Measurements from ENCODE around the gene CCNB2. TPM values are rescaled to one million over a fixed set of nuclear protein-coding genes. Genes with fewer than 3 reads are reported as not detected.

CCNB2 gene
- 56.7 TPM for polyA plus RNA-seq (2012; ENCODE audit: low read depth, missing spikeins)

DNA sequence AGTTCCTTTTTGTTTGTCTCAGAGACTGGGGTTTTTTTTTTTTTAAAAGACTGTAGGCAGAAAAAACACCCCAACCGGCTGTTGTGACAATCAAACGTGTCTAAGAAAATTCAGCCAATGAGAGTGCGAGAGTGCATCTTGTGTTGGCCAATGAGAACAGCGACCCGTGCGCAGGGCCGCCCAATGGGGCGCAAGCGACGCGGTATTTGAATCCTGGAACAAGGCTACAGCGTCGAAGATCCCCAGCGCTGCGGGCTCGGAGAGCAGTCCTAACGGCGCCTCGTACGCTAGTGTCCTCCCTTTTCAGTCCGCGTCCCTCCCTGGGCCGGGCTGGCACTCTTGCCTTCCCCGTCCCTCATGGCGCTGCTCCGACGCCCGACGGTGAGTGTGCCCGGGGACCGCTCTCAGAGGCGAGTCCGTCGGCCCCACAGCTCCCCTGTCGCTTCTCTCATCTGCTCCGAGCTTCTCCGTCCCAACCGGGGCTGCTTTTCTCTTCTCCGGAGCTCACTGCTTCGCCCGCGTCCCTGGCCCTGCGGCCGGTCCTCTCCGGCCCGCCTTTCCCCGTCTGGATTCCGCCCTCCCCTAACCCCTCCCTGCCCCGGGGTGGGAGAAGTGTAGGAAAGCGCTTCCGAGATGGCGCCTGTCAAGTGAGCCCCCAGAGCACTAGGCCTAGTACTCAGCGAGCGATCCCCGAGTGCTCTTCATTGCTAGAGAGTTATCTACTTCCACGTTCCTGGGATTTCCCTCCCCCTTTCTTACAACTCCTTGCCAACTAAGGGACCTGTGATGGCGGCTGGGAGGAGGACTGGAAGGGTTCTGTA, at the start of gene CCNB2:
TSS of gene CCNB2 (plus strand) at position 235 of the 821 bp plus-strand sequence. CDS start at position 358, 123 bp downstream.
- TF ChIP-seq POLR2A (IDR thresholded peaks at IDR 0.05; ENCODE audit: low read depth, low read length) = peak; percentile 89
- TF ChIP-seq POLR2AphosphoS5 (IDR thresholded peaks at IDR 0.05; ENCODE audit: low read depth, low read length) = peak; percentile 91
- TF ChIP-seq TAF1 (IDR thresholded peaks at IDR 0.05; ENCODE audit: low read depth, low read length) = 0 out of 2 replicates have a peak, but pooled peaks have one; percentile 38
- no peak for TF ChIP-seq PAX5 (IDR thresholded peaks at IDR 0.05; ENCODE audit: insufficient read depth, low read length, severe bottlenecking)
- peak; percentile 28; the same call in 1 of the 2 replicates for TF ChIP-seq POU2F2 (IDR thresholded peaks at IDR 0.05; ENCODE audit: low read depth, low read length)
- TF ChIP-seq SPI1 (IDR thresholded peaks at IDR 0.05; ENCODE audit: low read depth, low read length) = no peak
- peak; percentile 97 for FAIRE-seq
- DNase-seq (ENCODE audit: insufficient read length, low spot score) = peak; percentile 85

DNA sequence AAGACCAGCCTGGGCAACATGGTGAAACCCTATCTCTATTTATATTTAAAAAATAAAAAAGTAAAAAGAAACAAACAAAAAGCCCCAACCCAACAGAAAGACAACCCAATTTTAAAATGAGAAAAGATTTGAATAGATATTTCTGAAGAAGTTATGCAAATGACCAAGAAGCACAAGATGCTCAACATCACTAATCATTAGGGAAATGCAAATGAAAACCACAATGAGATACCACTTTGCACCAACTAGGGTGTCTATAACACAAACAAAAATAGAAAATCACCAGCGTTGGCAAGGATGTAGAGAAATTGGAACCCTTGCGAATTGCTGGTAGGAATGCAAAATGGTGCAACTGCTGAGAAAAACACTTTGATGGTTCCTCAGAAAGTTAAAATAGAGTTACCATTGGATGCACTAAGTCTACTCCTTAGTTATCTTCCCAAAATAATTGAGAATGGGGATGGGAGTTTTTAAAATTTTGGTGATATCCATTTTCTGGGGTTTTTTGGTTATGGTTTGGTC, 45.8 kb upstream of the CCNB2 start:
- DNase-seq (ENCODE audit: insufficient read length, low spot score) (no peak), FAIRE-seq (no peak)
- TF ChIP-seq SPI1 (IDR thresholded peaks at IDR 0.05; ENCODE audit: low read depth, low read length) (no peak), POU2F2 (IDR thresholded peaks at IDR 0.05; ENCODE audit: low read depth, low read length) (no peak)

DNA sequence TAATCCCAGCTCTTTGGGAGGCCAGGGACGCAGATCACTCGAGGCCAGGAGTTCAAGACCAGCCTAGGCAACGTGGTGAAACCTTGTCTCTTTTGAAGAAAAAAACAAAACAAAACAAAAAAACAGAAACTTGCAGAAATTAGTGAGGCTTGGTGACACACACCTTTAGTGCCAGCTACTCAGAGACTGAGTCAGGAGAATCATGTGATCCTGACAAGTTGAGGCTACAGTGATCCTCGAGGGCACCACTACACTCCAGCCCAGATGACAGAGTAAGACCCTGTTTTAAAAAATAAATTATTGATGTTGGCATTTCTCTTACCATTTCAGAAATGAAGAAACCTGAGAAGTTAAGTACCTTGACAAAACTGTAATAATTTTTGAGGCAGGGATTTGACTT, 44.6 kb upstream of the CCNB2 start:
- no peak for DNase-seq (ENCODE audit: insufficient read length, low spot score)
- TF ChIP-seq POLR2A (IDR thresholded peaks at IDR 0.05; ENCODE audit: low read depth, low read length) (no peak), POLR2AphosphoS5 (IDR thresholded peaks at IDR 0.05; ENCODE audit: low read depth, low read length) (no peak), POU2F2 (IDR thresholded peaks at IDR 0.05; ENCODE audit: low read depth, low read length) (no peak), TAF1 (IDR thresholded peaks at IDR 0.05; ENCODE audit: low read depth, low read length) (no peak), PAX5 (IDR thresholded peaks at IDR 0.05; ENCODE audit: insufficient read depth, low read length, severe bottlenecking) (no peak), SPI1 (IDR thresholded peaks at IDR 0.05; ENCODE audit: low read depth, low read length) (no peak)
- no peak for FAIRE-seq

DNA sequence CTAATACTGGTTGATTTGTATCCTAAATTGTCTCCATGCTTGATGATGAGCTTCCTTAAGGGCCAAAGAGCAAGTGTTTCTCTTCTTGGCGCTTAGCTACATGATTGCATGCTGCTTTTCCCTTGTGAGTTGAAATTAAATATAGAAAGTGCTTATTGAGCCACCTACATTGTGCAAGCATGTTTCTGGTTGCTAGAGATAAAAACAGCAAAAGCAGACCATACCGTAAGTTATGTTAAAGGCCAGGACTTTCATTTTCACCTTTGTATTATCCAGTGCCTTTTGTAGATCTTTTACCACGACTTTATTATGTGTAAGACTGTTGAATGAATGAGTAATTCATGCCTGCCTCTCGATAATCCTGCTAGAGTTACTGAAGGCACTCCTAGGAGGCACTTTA, 41.9 kb upstream of the CCNB2 start:
- DNase-seq (ENCODE audit: insufficient read length, low spot score) = no peak
- FAIRE-seq = peak; percentile 5
- TF ChIP-seq TAF1 (IDR thresholded peaks at IDR 0.05; ENCODE audit: low read depth, low read length) (no peak), SPI1 (IDR thresholded peaks at IDR 0.05; ENCODE audit: low read depth, low read length) (no peak), POLR2AphosphoS5 (IDR thresholded peaks at IDR 0.05; ENCODE audit: low read depth, low read length) (no peak), POU2F2 (IDR thresholded peaks at IDR 0.05; ENCODE audit: low read depth, low read length) (no peak), PAX5 (IDR thresholded peaks at IDR 0.05; ENCODE audit: insufficient read depth, low read length, severe bottlenecking) (no peak), POLR2A (IDR thresholded peaks at IDR 0.05; ENCODE audit: low read depth, low read length) (no peak)

DNA sequence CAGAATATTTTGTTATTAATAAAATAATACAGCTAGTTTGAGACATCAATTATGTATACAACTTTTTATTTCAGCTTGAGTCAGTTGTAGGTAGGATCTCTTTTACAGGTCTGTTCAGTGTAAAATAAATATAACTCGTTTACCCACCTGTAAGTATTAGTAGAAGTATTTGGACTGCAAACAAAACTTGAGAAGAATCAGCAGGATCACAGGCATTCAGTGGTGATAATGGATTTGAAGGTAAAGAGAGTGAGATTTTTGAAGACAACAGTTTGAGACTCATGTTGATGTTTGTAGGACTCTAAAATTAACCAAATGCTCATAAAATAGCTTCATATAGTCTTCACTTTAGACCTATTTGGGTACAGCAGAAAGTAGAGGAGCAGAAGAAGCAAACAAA, 35.5 kb upstream of the CCNB2 start:
- no peak for DNase-seq (ENCODE audit: insufficient read length, low spot score)
- FAIRE-seq = no peak
- TF ChIP-seq POLR2A (IDR thresholded peaks at IDR 0.05; ENCODE audit: low read depth, low read length) = no peak
- no peak for TF ChIP-seq SPI1 (IDR thresholded peaks at IDR 0.05; ENCODE audit: low read depth, low read length)
- TF ChIP-seq PAX5 (IDR thresholded peaks at IDR 0.05; ENCODE audit: insufficient read depth, low read length, severe bottlenecking) = no peak

DNA sequence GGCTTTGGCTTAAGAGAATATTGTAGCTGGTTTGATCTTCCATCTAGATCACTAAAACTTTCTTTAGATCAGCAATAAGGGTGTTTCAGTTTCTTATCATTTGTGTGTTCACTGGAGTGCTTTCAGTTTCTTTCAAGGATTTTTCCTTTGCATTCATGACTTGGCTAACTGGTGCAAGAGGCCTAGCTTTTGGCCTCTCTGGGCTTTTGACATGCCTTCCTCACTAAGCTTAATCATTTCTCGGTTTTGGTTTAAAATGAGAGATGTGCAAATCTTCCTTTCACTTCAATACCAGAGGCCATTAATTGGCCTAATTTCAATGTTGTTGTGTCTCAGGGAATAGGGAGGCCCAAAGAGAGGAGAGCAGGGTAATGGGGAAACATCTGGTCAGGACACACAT, 30.3 kb upstream of the CCNB2 start:
- FAIRE-seq = peak; percentile 23
- no peak for DNase-seq (ENCODE audit: insufficient read length, low spot score)
- TF ChIP-seq POU2F2 (IDR thresholded peaks at IDR 0.05; ENCODE audit: low read depth, low read length) (no peak), POLR2AphosphoS5 (IDR thresholded peaks at IDR 0.05; ENCODE audit: low read depth, low read length) (no peak), TAF1 (IDR thresholded peaks at IDR 0.05; ENCODE audit: low read depth, low read length) (no peak), SPI1 (IDR thresholded peaks at IDR 0.05; ENCODE audit: low read depth, low read length) (no peak), POLR2A (IDR thresholded peaks at IDR 0.05; ENCODE audit: low read depth, low read length) (no peak), PAX5 (IDR thresholded peaks at IDR 0.05; ENCODE audit: insufficient read depth, low read length, severe bottlenecking) (no peak)

DNA sequence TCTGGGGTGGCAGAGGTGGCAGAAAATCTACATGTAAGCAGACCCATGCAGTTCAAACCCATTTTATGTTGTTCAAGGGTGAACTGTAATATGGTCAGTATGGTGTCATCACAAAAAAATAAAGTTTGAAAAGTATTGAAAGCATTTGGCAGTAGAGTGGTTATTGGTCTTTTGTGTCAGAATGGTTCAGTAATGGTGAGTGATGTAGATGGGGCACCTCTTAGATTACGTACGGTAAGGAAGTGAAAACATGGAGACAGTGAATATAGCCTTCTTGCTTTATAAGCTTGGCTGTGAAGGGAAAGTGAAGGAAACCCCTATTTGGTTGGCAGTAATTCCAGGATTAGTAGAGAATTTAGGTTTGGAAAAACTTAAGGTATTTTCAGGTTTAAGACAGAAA, 17.2 kb upstream of the CCNB2 start:
- TF ChIP-seq PAX5 (IDR thresholded peaks at IDR 0.05; ENCODE audit: insufficient read depth, low read length, severe bottlenecking) (no peak), POLR2AphosphoS5 (IDR thresholded peaks at IDR 0.05; ENCODE audit: low read depth, low read length) (no peak), POU2F2 (IDR thresholded peaks at IDR 0.05; ENCODE audit: low read depth, low read length) (no peak), SPI1 (IDR thresholded peaks at IDR 0.05; ENCODE audit: low read depth, low read length) (no peak)
- DNase-seq (ENCODE audit: insufficient read length, low spot score) (no peak), FAIRE-seq (peak; percentile 41)

DNA sequence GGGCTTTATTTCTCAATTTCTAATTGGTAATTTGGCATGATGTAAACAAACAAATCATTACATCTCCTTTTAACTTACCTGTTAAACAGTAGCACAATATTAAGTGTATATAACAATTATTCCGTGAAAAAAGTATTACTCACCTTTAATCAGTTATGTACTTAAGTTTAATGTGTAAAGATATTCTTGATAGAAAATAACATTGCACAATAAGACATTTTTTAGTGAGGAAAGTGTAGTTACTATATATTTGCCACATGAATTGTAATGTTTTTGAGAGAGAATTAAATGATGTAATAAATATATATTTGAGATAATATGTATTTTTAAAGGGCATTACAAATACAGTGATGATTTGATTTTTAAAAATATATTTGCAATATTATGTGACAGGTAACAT, 10.9 kb upstream of the CCNB2 start:
- no peak for TF ChIP-seq PAX5 (IDR thresholded peaks at IDR 0.05; ENCODE audit: insufficient read depth, low read length, severe bottlenecking)
- TF ChIP-seq POLR2A (IDR thresholded peaks at IDR 0.05; ENCODE audit: low read depth, low read length) = no peak
- TF ChIP-seq POU2F2 (IDR thresholded peaks at IDR 0.05; ENCODE audit: low read depth, low read length) = no peak
- TF ChIP-seq SPI1 (IDR thresholded peaks at IDR 0.05; ENCODE audit: low read depth, low read length) = no peak
- TF ChIP-seq POLR2AphosphoS5 (IDR thresholded peaks at IDR 0.05; ENCODE audit: low read depth, low read length) = no peak
- no peak for TF ChIP-seq TAF1 (IDR thresholded peaks at IDR 0.05; ENCODE audit: low read depth, low read length)
- FAIRE-seq (no peak), DNase-seq (ENCODE audit: insufficient read length, low spot score) (no peak)

DNA sequence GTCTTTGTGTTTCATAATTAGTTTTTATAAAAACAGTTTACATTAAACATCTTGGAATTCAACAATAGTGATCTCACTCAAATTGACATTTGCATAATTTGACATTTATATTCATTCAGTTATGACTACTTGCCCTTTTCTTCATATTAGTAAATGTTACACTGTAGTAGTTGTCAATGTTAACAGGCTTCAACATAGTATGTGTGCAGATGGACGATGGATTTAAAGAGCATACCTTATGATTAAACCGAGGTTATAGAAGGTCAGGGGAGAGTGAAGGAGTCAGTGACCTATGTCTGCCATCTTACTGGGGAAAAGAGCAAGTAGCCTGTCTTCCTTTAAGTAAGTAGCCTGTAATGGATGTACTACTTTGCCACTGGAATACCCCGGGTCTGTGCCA, 8.5 kb upstream of the CCNB2 start:
- TF ChIP-seq TAF1 (IDR thresholded peaks at IDR 0.05; ENCODE audit: low read depth, low read length) = no peak
- TF ChIP-seq SPI1 (IDR thresholded peaks at IDR 0.05; ENCODE audit: low read depth, low read length) = no peak
- no peak for TF ChIP-seq PAX5 (IDR thresholded peaks at IDR 0.05; ENCODE audit: insufficient read depth, low read length, severe bottlenecking)
- TF ChIP-seq POLR2A (IDR thresholded peaks at IDR 0.05; ENCODE audit: low read depth, low read length) = no peak
- TF ChIP-seq POU2F2 (IDR thresholded peaks at IDR 0.05; ENCODE audit: low read depth, low read length) = no peak
- no peak for TF ChIP-seq POLR2AphosphoS5 (IDR thresholded peaks at IDR 0.05; ENCODE audit: low read depth, low read length)

More for the DNA sequence above, 8.5 kb upstream of the CCNB2 start:
- DNase-seq (ENCODE audit: insufficient read length, low spot score) = no peak
- FAIRE-seq = no peak
